H9 (cell line): Measurements from ENCODE around the gene TRIO. TPM values are rescaled to one million over a fixed set of nuclear protein-coding genes. Genes with fewer than 3 reads are reported as not detected.

Experiments used
- DNase-seq: peaks from one replicate; pipeline ENCODE4 v3.0.0-alpha.2; 2017
- H2AFZ ChIP-seq: one replicate; pipeline ENCODE4 v1.6.1; 2013; ENCODE audit warnings: mild to moderate bottlenecking, low read length, control low read depth, moderate library complexity
- H2AK5ac ChIP-seq: 2 replicates; pipeline ENCODE4 v1.6.1; 2013; ENCODE audit warnings: low read length, control low read depth, mixed read lengths; ENCODE audit not compliant: insufficient read length
- H2BK120ac ChIP-seq: one replicate; pipeline ENCODE4 v1.6.1; 2013; ENCODE audit warnings: low read depth, mild to moderate bottlenecking, low read length, control low read depth, inconsistent platforms; ENCODE audit not compliant: poor library complexity, severe bottlenecking
- H2BK12ac ChIP-seq: 2 replicates; pipeline ENCODE4 v1.6.1; 2013; ENCODE audit warnings: low read length, control low read depth, mixed read lengths, low read depth; ENCODE audit not compliant: insufficient read length
- H2BK15ac ChIP-seq: 2 replicates; pipeline ENCODE4 v1.6.1; 2013; ENCODE audit warnings: low read depth, low read length, control low read depth
- H2BK20ac ChIP-seq: one replicate; pipeline ENCODE4 v1.6.1; 2013; ENCODE audit warnings: low read depth, mild to moderate bottlenecking, low read length, control low read depth, inconsistent platforms; ENCODE audit not compliant: poor library complexity, severe bottlenecking
- H2BK5ac ChIP-seq: 2 replicates; pipeline ENCODE4 v1.6.1; 2013; ENCODE audit warnings: low read length, control low read depth, mixed read lengths; ENCODE audit not compliant: insufficient read length
- H3K14ac ChIP-seq: 2 replicates; pipeline ENCODE4 v1.6.1; 2013; ENCODE audit warnings: low read length, control low read depth; ENCODE audit not compliant: insufficient read depth
- H3K18ac ChIP-seq: 2 replicates; pipeline ENCODE4 v1.6.1; 2013; ENCODE audit warnings: low read depth, mild to moderate bottlenecking, mixed read lengths, low read length, control low read depth; ENCODE audit not compliant: insufficient read length
- H3K23ac ChIP-seq: 2 replicates; pipeline ENCODE4 v1.6.1; 2013; ENCODE audit warnings: low read length, control low read depth, mixed read lengths, low read depth; ENCODE audit not compliant: insufficient read length
- H3K23me2 ChIP-seq: 2 replicates; pipeline ENCODE4 v1.6.1; 2013; ENCODE audit warnings: low read depth, mild to moderate bottlenecking, mixed read lengths, low read length, control low read depth; ENCODE audit not compliant: insufficient read length, poor library complexity, severe bottlenecking
- H3K27ac ChIP-seq: 2 replicates; pipeline ENCODE4 v1.5.1; 2013; ENCODE audit warnings: low read length, control low read depth, mixed read lengths, low read depth; ENCODE audit not compliant: insufficient read length
- H3K27me3 ChIP-seq: 2 replicates; pipeline ENCODE4 v1.6.1; 2013; ENCODE audit warnings: low read length, control low read depth, inconsistent platforms; ENCODE audit not compliant: insufficient read depth
- H3K4ac ChIP-seq: 2 replicates; pipeline ENCODE4 v1.6.1; 2013; ENCODE audit warnings: low read depth, mild to moderate bottlenecking, control low read depth, inconsistent platforms, low read length, moderate library complexity
- H3K4me1 ChIP-seq: 2 replicates; pipeline ENCODE4 v1.6.1; 2013; ENCODE audit warnings: low read length, control low read depth, inconsistent platforms; ENCODE audit not compliant: insufficient read depth
- H3K4me2 ChIP-seq: 2 replicates; pipeline ENCODE4 v1.6.1; 2013; ENCODE audit warnings: low read length, control low read depth, mixed read lengths; ENCODE audit not compliant: insufficient read length, insufficient read depth
- H3K56ac ChIP-seq: 2 replicates; pipeline ENCODE4 v1.6.1; 2013; ENCODE audit warnings: low read depth, mild to moderate bottlenecking, mixed read lengths, low read length, control low read depth; ENCODE audit not compliant: insufficient read length
- H3K79me1 ChIP-seq: 2 replicates; pipeline ENCODE4 v1.6.1; 2013; ENCODE audit warnings: low read depth, mild to moderate bottlenecking, moderate library complexity, low read length, control low read depth, inconsistent platforms; ENCODE audit not compliant: insufficient read depth, poor library complexity, severe bottlenecking
- H3K79me2 ChIP-seq: 2 replicates; pipeline ENCODE4 v1.6.1; 2013; ENCODE audit warnings: low read length, control low read depth, inconsistent platforms; ENCODE audit not compliant: insufficient read depth
- H3K9ac ChIP-seq: 2 replicates; pipeline ENCODE4 v1.6.1; 2013; ENCODE audit warnings: low read length, control low read depth, mixed read lengths; ENCODE audit not compliant: insufficient read length; ENCODE audit errors: extremely low read depth
- H3K9me3 ChIP-seq: one replicate; pipeline ENCODE4 v1.6.1; 2013; ENCODE audit warnings: low read depth, low read length, inconsistent platforms; ENCODE audit not compliant: control insufficient read depth
- H3T11ph ChIP-seq: one replicate; pipeline ENCODE4 v1.6.1; 2013; ENCODE audit warnings: mild to moderate bottlenecking, low read length, control low read depth, inconsistent platforms
- H4K20me1 ChIP-seq: one replicate; pipeline ENCODE4 v1.6.1; 2013; ENCODE audit not compliant: control insufficient read depth, insufficient read length, insufficient read depth
- H4K5ac ChIP-seq: 2 replicates; pipeline ENCODE4 v1.6.1; 2013; ENCODE audit warnings: low read depth, mild to moderate bottlenecking, mixed read lengths, low read length, control low read depth; ENCODE audit not compliant: insufficient read length
- H4K8ac ChIP-seq: replicated peaks from 2 replicates; pipeline ENCODE4 v1.6.1; 2013; ENCODE audit warnings: low read length, control low read depth, mixed read lengths, low read depth; ENCODE audit not compliant: insufficient read length
- H4K91ac ChIP-seq: 2 replicates; pipeline ENCODE4 v1.6.1; 2013; ENCODE audit warnings: low read depth, mild to moderate bottlenecking, moderate library complexity, mixed read lengths, low read length, control low read depth; ENCODE audit not compliant: insufficient read length
- H3K27ac Mint-ChIP-seq, 3 experiments: 2 replicates in 2 of 3; 3 replicates in 1 of 3; pipeline ENCODE4 v1.8.0; 2020 to 2021; ENCODE audit warnings: mixed read lengths in 3 of 3, mild to moderate bottlenecking in 1 of 3, moderate library complexity in 1 of 3
- H3K27me3 Mint-ChIP-seq: 2 replicates; pipeline ENCODE4 v1.8.0; 2021; ENCODE audit warnings: low read depth, mild to moderate bottlenecking, moderate library complexity, mixed read lengths
- H3K36me3 Mint-ChIP-seq, 3 experiments: 2 replicates in 2 of 3; 3 replicates in 1 of 3; pipeline ENCODE4 v1.8.0; 2020 to 2021; ENCODE audit warnings: low read depth in 3 of 3, mixed read lengths in 3 of 3; ENCODE audit not compliant: insufficient read depth in 1 of 3
- H3K4me1 Mint-ChIP-seq, 2 experiments: 2 replicates each; pipeline ENCODE4 v1.8.0; 2020; ENCODE audit warnings: mixed read lengths in 2 of 2
- H3K4me3 Mint-ChIP-seq, 2 experiments: 2 replicates in 1 of 2; 3 replicates in 1 of 2; pipeline ENCODE4 v1.8.0; 2020 to 2021; ENCODE audit warnings: mild to moderate bottlenecking in 2 of 2, mixed read lengths in 2 of 2, moderate library complexity in 1 of 2
- H3K9me3 Mint-ChIP-seq, 2 experiments: 2 replicates in 1 of 2; 3 replicates in 1 of 2; pipeline ENCODE4 v1.8.0; 2020; ENCODE audit warnings: mild to moderate bottlenecking in 2 of 2, mixed read lengths in 2 of 2, moderate library complexity in 1 of 2
- CTCF ChIP-seq: fragments of 200-600 bp; sonication (generic); conservative IDR thresholded peaks from 3 replicates; pipeline ENCODE4 v1.8.0; 2021; ENCODE audit warnings: antibody characterized with exemption, mild to moderate bottlenecking
- WGBS: extraction: QIAGEN DNeasy Blood & Tissue Kit; methylation state at CpG from one replicate; pipeline ENCODE4 v1.1.7; 2013; ENCODE audit warnings: missing lambda C conversion rate, low lambda C conversion rate, mixed read lengths; ENCODE audit not compliant: insufficient read length; ENCODE audit errors: extremely low coverage; 5-methylcytosine and 5-hydroxymethylcytosine counted together
- total RNA-seq: library from RNA; stranded (reverse); gene quantifications from 2 replicates; pipeline ENCODE4 v1.2.1, GENCODE V29; 2021

Gene TRIO
- total RNA-seq, 1 experiment from 2014 or later, result 87.8 TPM

- WGBS, result no CpG with 5 or more reads among the region's 4 CpGs
- Histone ChIP-seq H2AFZ (no peak overlapping the region), H3K27ac (peak overlapping the region; percentile 97), H3K4me2 (peak overlapping the region; percentile 19), H2BK12ac (peak overlapping the region; percentile 80), H4K5ac (no peak overlapping the region), H3K4me1 (peaks cover 16% of the 10 kb centered on the region), H3K18ac (no peak overlapping the region), H4K20me1 (no peaks in the 10 kb centered on the region), H3K9ac (no peak overlapping the region), H2BK5ac (no peak overlapping the region), H3T11ph (no peak overlapping the region), H2BK20ac (no peak overlapping the region), H3K56ac (no peak overlapping the region), H2BK120ac (no peak overlapping the region), H3K9me3 (no peaks in the 10 kb centered on the region), H3K14ac (peak overlapping the region; percentile 1; the same call in 1 of the 2 replicates), H4K91ac (no peak overlapping the region), H2AK5ac (no peak overlapping the region), H3K27me3 (no peaks in the 10 kb centered on the region), H3K23me2 (no peaks in the 10 kb centered on the region), H3K79me2 (no peaks in the 10 kb centered on the region; the same call in 1 of the 2 replicates), H3K79me1 (no peaks in the 10 kb centered on the region), H3K4ac (no peak overlapping the region), H2BK15ac (no peak overlapping the region), H4K8ac (no peak overlapping the region), H3K23ac (no peak overlapping the region)
- H3K27me3 Mint-ChIP-seq, result peaks cover 3% of the 10 kb centered on the region; the same call in 1 of the 2 replicates
- TF ChIP-seq CTCF, result no peak
- peaks cover 38 to 54% (median 54%) of the 10 kb centered on the region in 3 experiments for H3K36me3 Mint-ChIP-seq
- H3K9me3 Mint-ChIP-seq, result peaks cover 4% of the 10 kb centered on the region in 2 experiments; a peak in 3 of 5 replicates
- peak overlapping the region; percentile 29 to 42; a peak in 3 of 5 replicates for H3K4me3 Mint-ChIP-seq
- peak; percentile 78 for DNase-seq
- peak overlapping the region; percentile 28 to 91 (median 91) for H3K27ac Mint-ChIP-seq
- H3K4me1 Mint-ChIP-seq, result peaks cover 35 to 38% of the 10 kb centered on the region in 2 experiments
These were observed 198.6 kb downstream of the TRIO start for GRCh38 chr5:14341571-14342230.
